NK-92 (cell line): ENCODE results near the gene ZNF175.

Experiments
- DNase-seq: peaks from one replicate; lab custom pipeline; 2025; ENCODE audit not compliant: unreplicated experiment; lab: John Stamatoyannopoulos, UW

Gene ZNF175

GRCh38 chr19:51570962-51571575, at the start of gene ZNF175:
Gene ZNF175, plus strand, starts transcription at chr19:51571283. Its CDS starts 2,047 bp downstream, at chr19:51573330.
- no peak for DNase-seq

GRCh38 chr19:51521357-51521756, 49.7 kb upstream of the ZNF175 start:
- DNase-seq = no peak

- DNase-seq = no peak
Measured at GRCh38 chr19:51521781-51522180, 49.3 kb upstream of the ZNF175 start.

- DNase-seq = no peak
Measured at GRCh38 chr19:51524666-51525264, 46.3 kb upstream of the ZNF175 start.

DNA sequence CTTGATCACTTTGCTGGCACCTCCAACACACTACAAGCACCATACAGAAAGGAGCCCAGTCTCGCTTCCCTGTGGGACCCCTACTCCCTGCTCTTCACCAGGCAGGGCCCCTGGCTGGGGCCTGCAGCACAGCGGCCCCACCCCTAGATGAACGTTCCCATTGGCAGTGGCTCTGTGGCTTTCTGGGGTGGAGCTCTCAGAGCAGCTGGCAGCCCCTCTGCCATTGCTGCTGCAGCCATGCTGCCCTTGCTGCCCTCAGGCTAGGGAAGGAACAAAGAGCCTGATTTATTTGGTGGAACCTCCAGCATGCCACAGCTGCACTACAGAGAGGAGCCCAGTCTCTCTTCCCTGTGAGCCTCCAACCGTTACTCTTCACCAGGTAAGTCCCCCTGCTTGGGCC, 45.4 kb upstream of the ZNF175 start:
- DNase-seq = no peak

DNA sequence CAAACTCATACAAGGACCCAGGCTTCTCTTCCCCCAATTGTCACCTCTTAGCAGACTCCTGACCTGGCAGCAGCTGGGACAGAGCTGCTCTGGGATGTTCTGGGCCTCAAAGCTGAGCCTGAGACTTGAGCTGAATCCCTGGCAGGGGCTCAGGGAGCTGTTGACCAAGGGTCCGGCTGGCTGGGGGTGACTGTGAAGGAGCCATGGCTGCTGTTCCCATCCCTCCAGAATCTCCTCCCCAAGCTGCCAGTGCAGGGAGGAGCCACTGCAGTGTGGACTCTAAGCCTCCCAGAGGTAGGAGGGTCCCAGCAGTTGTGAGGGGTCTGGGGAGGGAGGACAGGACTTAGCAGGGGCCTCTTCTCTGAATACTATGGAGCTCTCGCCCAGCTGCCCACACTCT, 41.8 kb upstream of the ZNF175 start:
- DNase-seq = no peak

DNA sequence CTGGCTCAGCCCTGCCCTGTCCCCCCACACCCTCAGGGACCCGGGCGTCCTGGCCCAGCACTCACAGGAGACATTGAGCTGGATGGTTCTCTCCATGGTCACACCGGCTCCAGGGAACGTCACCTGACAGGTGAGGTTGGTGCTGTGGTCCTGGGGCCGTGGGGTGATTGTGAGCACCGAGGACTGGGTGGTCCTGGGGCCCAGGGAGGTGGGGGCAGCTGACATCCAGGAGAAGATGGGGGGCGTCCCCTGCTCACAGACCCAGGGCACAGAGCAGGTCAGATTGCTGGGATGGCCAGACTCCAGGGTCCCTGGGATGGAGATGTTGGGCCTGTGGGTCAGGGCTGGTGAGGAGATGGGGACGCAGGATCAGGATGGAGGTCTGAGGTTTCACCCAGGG, 40.5 kb upstream of the ZNF175 start:
- DNase-seq = no peak

GRCh38 chr19:51531349-51532315, 39.5 kb upstream of the ZNF175 start, which contains the start of gene SIGLEC6:
Gene SIGLEC6, minus strand, starts transcription at chr19:51531670. Its CDS starts 22 bp downstream, at chr19:51531648.
- no peak for DNase-seq

GRCh38 chr19:51535535-51535934, 35.5 kb upstream of the ZNF175 start:
- no peak for DNase-seq

DNA sequence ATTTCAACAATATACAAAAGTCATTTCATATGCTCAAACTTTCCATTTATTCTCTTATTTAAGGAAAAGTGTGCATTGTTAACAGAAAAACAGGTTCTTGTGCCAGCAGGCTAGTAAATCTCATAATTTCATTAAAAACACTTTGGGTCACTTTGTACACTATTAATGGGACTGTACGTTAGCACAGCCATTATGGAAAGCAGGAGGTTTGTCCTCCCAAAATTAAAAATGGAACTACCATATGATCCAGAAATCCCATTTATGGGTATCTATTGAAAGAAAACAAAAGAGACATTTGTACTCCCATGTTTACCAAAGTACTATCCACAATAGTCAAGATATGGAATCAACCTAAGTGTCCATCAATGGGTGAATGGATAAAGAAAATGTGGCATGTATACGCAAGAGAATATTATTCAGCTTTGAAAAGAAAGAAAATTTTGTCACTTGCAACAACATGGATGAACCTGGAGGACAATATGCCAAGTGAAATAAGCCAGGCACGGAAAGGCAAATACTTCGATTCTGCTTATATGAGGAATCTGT, 31.2 kb upstream of the ZNF175 start:
- DNase-seq = no peak

- DNase-seq = no peak
Measured at GRCh38 chr19:51541458-51542357, 29.4 kb upstream of the ZNF175 start.

DNA sequence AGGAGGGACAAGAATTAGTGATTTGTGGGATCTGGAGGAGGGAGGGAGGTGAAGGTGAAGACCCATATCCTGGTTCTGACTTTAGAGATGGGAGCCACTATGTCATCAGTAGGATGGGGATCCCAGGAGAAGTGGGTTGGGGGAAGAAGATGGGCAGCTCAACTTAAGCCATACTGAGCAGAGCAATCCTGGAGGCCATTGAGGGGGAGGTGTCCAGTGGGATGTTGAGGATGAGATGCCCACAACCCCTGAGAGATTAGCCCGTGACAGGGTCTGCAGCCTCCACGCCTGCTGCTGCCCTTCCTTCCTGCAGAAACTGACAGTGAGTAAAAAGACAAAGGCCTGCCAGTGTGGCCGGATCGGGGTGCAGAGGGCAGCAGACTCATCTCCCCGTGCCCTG, 28.4 kb upstream of the ZNF175 start:
- DNase-seq = no peak

- DNase-seq = no peak
Measured at GRCh38 chr19:51544038-51544437, 27.0 kb upstream of the ZNF175 start.

DNA sequence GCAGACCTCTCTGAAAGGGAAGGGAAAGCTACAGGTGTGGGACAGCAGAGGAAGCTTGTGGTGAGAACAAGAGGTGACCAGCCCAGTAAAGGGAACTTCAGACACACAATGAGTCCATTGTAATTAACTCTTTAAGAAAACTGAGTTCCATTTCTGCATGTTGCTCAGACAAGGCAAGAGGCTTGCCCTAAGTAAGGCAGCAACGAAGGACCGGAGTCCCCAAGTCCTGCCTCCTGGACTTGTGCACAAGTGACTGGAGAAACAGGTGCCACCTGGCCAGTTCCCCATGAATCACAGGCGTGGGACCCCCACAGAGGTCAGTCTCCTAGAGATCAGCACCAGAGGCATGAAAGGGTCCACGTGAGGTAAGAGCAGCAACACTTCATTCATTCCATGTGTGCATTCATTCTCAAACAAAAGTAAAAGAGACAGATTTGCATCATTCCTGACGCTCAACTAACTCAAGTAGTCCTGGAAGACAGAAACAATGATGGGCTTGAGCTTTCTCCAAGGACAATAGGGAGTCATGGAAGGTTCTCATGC, 24.9 kb upstream of the ZNF175 start:
- DNase-seq = no peak

GRCh38 chr19:51546650-51547396, 24.3 kb upstream of the ZNF175 start:
- no peak for DNase-seq

DNA sequence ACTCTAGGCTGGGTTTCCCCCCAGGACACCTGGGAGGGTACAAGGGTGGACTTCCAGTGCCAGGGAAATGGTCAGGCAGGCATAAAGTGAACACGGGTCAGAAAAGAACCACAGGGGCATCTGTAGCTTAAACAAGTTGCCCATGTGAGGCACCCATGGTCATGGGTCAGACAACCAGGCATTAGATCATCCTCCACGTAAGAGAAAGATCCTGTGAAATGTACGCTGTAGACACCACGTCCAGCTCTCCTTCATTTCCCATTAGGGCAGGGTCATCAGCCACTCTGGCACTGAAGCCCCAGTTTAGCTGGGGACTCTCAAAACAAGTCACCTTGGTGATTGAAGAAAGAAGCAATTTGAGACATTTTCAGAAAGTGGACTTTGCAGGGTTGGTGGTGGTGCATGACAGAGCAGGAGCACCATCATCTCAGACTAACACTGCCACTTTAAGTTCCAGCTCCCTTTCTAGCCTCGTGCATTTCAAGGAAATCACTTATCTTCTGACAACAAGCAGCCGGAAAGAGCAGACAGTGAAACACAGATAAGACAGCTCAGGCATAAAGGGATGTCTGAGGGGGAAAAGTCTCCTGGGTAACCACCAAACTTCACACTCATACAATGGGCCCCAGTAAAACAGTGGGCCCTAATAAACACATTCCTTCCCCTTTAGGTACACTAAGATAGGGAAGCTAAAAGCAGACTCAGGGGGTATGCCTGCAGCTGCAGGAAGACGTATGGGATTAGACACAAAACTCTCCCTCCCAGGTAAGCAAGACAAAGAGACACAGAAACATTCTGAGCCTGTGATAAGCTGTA, 23.5 kb upstream of the ZNF175 start:
- DNase-seq = no peak

- no peak for DNase-seq
Measured at GRCh38 chr19:51548213-51548651, 22.9 kb upstream of the ZNF175 start.

DNA sequence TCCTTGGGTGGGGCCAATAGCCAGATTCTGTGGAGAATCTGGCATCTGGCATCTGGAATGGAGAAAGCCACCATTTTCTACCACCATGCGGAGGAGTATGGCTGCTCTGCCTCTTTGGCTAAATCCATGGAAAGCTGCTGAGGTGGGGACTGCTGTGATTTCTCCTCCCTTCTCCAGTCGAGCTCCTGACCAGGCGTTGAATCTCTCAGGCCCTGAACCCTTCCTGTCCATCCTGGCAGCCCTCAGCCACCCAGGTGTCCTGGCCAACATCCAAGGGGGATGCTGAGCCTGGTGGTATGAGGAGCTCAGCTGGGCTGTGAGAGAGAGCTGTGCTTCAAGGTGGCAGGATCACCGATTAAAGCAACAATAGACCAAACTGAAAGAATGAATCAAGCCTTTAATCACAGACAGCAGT, 22.2 kb upstream of the ZNF175 start:
- DNase-seq = no peak
